DMS153 treated with DMSO at 0.1 percent for 48 hours (cell line): ENCODE measurements around the gene CARS2.
"Not testable (repeated sequence)": the region's sequence is repeated elsewhere in the genome, so short reads cannot be mapped to it uniquely, and the experiment has no call there.

Experiments
- DNase-seq: peaks from one replicate; lab custom pipeline; 2025; ENCODE audit not compliant: unreplicated experiment; lab: John Stamatoyannopoulos, UW

The CARS2 gene

DNA sequence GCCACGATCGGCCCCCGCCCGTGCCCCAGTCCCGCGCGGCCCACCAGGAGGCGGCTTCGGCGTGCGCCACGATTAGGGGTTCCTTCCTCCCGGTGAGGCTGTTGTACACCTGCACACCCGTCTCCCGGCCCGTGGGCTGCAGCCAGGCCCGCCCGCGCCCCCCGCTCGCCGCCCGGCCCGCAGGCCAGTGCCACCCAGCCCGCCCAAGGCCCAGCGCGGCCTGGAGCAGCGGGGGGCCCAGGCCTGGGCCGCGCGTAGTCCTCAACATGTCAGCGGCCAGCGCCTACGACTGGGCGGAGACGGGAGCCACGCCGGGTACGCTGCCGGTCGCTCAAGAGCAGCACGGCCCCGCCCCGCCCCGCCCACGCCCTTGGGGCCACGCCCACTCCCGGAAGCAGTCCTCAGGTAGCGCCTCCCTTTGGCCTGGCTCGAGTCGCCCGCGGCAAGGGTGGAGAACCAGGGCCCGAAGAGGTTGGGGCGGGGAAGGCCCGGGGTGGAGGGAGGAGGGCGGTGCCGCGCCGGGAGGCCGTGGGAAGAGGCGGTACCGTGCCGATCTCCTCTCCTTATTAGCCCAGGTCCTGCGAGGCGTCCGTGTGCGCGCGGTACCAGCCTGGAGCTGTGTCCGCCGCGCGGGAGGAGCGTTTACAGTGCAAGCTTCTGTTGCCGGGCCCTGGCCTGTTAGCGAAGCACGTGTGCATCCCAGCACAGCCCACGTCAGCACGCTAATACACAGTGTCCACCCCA is at the start of gene CARS2:
TSS of gene CARS2 (minus strand) at position 291 of the 744 bp plus-strand sequence. CDS start at position 268, 23 bp downstream.
- peak; percentile 82 for DNase-seq

GRCh38 chr13:110748271-110748670 is 42.4 kb upstream of the CARS2 start:
- DNase-seq = no peak

GRCh38 chr13:110746438-110746837 is 40.5 kb upstream of the CARS2 start:
- no peak for DNase-seq

- DNase-seq = no peak
Observed at GRCh38 chr13:110743687-110744086, 37.8 kb upstream of the CARS2 start.

DNA sequence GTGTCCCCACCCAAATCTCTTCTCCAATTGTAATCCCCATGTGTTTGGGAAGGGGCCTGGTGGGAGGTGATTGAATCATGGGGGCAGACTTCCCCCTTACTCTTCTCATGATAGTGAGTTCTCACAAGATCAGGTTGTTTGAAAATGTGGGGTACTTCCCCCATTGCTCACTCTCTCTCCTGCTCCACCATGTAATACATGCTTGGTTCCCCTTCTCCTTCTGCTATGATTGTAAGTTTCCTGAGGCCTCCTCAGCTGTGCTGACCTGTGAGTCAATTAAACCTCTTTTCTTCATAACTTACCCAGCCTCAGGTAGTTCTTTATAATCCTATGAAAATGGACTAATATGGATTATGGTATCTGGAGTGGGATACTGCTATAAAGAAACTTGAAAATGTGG is 31.6 kb upstream of the CARS2 start:
- no peak for DNase-seq

DNA sequence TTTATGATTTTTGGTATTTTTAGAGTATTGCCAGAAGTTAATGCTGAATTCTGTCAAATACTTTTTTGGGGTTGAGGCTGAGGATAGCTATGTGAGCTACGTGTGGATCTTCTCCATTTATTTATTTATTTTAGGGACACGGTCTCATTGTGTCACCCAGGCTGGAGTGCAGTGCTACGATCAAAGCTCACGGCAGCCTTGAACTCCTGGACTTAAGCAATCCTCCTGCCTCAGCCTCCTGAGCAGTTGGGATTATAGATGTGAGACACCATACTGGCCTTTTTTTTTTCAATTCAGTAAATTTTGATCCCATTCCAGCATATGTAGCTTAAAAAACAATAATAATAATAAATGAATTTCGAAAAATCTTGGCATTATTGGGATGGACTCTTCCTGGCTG is 28.6 kb upstream of the CARS2 start:
- no peak for DNase-seq

- DNase-seq = no peak
Observed at GRCh38 chr13:110731072-110731471, 25.2 kb upstream of the CARS2 start.

GRCh38 chr13:110726726-110727125 is 20.8 kb upstream of the CARS2 start:
- peak; percentile 40 for DNase-seq

- not testable (repeated sequence) for DNase-seq
Observed at GRCh38 chr13:110726153-110726552, 20.2 kb upstream of the CARS2 start.

DNA sequence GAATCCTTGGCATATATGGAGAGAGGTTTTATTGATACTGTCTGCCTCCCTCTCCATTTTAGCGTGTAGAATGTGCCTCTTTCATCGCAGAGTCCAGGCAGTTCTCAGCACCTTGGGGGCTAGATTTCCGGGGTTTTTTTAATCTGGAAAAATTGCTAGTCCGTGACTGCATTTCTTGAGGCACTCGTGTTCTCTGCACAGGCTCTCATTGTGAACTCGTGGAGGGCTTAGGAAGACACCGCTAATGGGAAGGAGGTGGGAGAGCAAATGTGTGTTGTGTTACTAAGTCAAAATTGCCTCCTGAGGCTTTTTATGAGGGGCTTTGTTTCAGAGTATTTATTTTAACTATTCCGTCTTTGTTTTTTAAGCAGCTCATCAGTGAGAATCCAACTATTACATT is 17.7 kb upstream of the CARS2 start:
- DNase-seq = no peak

DNA sequence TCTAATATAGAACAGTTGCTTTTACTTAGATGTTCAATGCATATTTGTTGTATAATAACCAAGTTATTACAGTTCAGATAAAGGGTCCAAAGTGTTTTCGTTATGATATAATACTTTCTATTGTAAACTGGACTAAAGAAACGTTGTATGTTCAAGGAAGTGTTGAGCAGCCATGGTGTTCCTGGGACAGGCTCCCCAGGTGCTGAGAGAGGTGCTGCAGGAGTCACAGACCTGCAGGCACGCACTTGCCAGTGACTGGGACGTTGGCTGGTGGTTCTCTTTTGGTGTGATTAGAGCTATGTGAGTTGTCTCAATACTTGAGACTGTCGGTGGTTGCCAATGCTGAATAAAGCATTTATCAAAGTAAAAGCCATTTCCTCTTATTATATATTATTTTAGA is 17.1 kb upstream of the CARS2 start:
- no peak for DNase-seq

DNA sequence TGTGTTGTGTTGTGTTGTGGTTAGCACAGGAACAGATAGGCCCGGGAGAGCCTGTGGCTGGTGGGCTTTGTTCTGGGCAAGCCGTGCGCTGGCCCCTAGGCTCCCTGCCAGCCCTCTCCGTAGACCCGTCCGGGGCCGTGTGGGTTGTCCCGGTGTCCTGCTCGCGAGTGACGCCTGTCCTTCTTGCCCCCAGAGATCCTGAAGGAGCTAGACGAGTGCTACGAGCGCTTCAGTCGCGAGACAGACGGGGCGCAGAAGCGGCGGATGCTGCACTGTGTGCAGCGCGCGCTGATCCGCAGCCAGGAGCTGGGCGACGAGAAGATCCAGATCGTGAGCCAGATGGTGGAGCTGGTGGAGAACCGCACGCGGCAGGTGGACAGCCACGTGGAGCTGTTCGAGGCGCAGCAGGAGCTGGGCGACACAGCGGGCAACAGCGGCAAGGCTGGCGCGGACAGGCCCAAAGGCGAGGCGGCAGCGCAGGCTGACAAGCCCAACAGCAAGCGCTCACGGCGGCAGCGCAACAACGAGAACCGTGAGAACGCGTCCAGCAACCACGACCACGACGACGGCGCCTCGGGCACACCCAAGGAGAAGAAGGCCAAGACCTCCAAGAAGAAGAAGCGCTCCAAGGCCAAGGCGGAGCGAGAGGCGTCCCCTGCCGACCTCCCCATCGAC is 13.3 kb upstream of the CARS2 start:
- no peak for DNase-seq

DNA sequence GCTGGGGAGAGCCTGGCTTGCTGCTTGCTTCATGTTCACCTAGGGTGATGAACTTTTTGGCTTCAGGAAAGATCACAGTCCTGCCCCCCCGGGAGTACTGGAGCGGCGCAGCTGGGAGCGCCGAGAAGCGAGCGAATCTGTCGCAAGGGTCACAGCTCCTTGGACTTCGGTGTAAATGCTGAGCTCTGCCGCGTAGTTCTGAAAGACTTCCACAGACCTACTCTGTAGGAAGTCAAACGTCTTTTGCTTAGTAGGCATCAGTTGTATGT is 10.3 kb upstream of the CARS2 start:
- no peak for DNase-seq

- peak; percentile 97 for DNase-seq
Observed at GRCh38 chr13:110715395-110716246, 9.7 kb upstream of the CARS2 start.

DNA sequence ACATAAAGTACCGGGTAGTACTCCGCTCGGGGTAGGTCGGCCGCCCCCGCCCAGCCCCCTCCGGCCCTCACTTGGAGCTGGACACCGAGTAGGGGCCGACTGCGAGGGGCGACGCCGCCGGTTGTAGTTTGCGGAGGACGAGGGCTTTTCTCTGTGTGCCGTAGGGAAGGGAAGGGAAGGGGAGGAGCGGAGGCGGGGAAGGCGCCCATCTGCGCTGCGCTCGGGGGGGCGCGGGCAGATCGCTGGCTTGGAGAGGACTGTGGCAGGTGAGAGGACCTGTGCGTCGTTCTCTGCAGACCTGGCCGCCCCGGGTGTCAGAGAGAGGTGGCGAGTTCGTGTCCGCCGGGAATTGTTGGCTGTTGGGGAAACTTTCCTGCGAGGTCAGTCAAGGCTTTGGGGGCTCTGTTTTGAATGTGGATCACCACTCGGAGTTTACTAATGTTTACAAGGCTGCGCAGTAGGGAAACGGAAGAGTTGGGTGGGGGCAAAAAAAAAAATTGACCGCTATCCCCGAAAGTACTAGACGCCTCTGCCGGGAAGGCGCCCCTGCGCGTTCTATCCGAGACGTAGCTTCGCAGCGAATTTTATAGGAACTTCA is 9.0 kb upstream of the CARS2 start:
- no peak for DNase-seq

- no peak for DNase-seq
Observed at GRCh38 chr13:110713981-110714796, 8.3 kb upstream of the CARS2 start.

DNA sequence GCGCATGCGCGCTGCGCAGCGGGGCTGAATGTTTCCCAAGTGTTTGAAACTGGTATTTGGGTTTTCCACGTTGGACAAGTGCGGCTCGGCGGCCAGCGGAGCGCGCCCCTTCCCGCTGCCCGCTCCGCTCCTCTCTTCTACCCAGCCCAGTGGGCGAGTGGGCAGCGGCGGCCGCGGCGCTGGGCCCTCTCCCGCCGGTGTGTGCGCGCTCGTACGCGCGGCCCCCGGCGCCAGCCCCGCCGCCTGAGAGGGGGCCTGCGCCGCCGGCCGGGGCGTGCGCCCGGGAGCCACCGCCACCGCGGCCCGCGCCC is 7.7 kb upstream of the CARS2 start, which contains the start of gene ING1:
TSS of gene ING1 (plus strand) at position 59 of the 311 bp plus-strand sequence. CDS start 450 bp downstream, outside the sequence.
- peak; percentile 63 for DNase-seq

DNA sequence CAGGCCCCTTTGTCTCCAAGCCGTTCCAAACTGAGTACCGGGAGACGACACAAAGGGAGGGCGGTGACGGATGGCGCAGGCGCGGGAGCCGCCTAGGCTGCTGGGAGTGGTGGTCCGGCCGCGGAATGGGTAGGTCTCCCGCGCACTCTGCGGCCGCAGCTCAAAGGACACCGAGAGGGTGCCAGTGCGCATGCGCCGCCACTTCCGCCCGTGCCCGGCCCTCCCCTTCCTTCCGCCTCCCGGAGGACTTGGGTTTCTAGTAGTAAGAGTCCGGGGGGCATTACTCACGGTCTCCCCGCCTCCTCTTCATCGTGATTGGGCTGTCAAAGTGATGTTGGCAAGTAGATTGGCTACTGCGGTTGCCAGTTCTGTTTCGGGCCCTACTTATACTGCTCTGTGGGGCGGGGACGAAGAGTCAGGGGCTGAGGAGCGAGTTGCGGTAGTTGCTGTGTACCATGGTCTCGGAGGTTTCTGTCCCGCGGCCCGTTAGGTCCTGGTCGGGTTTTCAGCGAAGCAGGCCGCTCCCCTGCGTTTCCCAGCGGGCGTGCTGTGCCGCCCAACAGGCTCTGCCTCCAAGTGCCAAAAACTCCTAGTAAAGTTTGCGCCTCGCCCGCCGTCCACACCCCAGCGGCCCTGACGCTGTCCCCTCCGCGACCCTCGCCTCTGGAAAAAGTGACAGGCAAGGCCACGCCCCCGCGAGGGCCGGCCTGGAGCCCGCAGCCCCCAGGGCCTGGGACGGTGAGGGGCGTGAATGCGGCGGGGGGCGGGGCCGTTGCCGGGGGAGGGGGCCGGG is 7.1 kb upstream of the CARS2 start:
- DNase-seq = peak; percentile 96

GRCh38 chr13:110712081-110712848 is 6.3 kb upstream of the CARS2 start:
- DNase-seq = peak; percentile 63
